Cardiac fibroblast (primary cell): ENCODE results near the gene TNIK.
A peak's percentile ranks its signal among the peaks of the same experiment; 100 is the strongest.

Experiments
- DNase-seq, 2 donors: peaks; one replicate each; pipeline versions ENCODE4 v3.0.0 to v3.0.0-alpha.2; 2010; ENCODE audit warnings: low read depth in 2 of 2
- H3K4me3 ChIP-seq, 2 donors: replicated peaks in 1 of 2; 1 replicate in 1 of 2; 2 replicates in 1 of 2; pipeline ENCODE4 v1.5.1; 2011; ENCODE audit warnings: low read depth in 2 of 2, low read length in 2 of 2, mild to moderate bottlenecking in 2 of 2, moderate library complexity in 1 of 2
- CTCF ChIP-seq: IDR thresholded peaks from one replicate; pipeline ENCODE4 v1.5.1; 2011; ENCODE audit warnings: low read depth, mild to moderate bottlenecking, low read length, inconsistent platforms

TNIK gene

GRCh38 chr3:171116365-171116764 is 343.8 kb downstream of the TNIK start:
- peak; percentile 35 to 69 for DNase-seq
- H3K4me3 ChIP-seq = no peak overlapping the region
- TF ChIP-seq CTCF = no peak

GRCh38 chr3:171115667-171116066 is 344.5 kb downstream of the TNIK start:
- DNase-seq = no peak
- TF ChIP-seq CTCF = no peak
- H3K4me3 ChIP-seq = no peak overlapping the region

- DNase-seq = no peak
- TF ChIP-seq CTCF = no peak
- no peak overlapping the region for H3K4me3 ChIP-seq
Measured at GRCh38 chr3:171113716-171114115, 346.5 kb downstream of the TNIK start.

- no peak for TF ChIP-seq CTCF
- no peak for DNase-seq
- H3K4me3 ChIP-seq = no peak overlapping the region
Measured at GRCh38 chr3:171110715-171111114, 349.5 kb downstream of the TNIK start.

- DNase-seq = peak in 1 of 2 donors; percentile 39
- no peak for TF ChIP-seq CTCF
- no peak overlapping the region for H3K4me3 ChIP-seq
Measured at GRCh38 chr3:171108066-171108465, 352.1 kb downstream of the TNIK start.

- no peak for DNase-seq
- H3K4me3 ChIP-seq = no peak overlapping the region
- no peak for TF ChIP-seq CTCF
Measured at GRCh38 chr3:171103185-171103584, 357.0 kb downstream of the TNIK start.

GRCh38 chr3:171101982-171102641 is 358.1 kb downstream of the TNIK start:
- DNase-seq = peak; percentile 49 to 88
- no peak for TF ChIP-seq CTCF
- H3K4me3 ChIP-seq = no peak overlapping the region
